Activated naive CD4-positive, alpha-beta T cell treated with Interleukin-2 at 50 U/mL for 16 hours (primary cell): Measurements from ENCODE around the gene KIAA0319L.

Experiments used
- DNase-seq: peaks from one replicate; pipeline ENCODE4 v3.0.0-alpha.2; 2020

Gene KIAA0319L

GRCh38 chr1:35535243-35535642 lies 22.0 kb downstream of the KIAA0319L start:
- no peak for DNase-seq

- DNase-seq, result no peak
These were observed 23.6 kb downstream of the KIAA0319L start for GRCh38 chr1:35533586-35533985.

GRCh38 chr1:35532497-35533223 lies 24.5 kb downstream of the KIAA0319L start:
- DNase-seq, result no peak

- DNase-seq, result no peak
These were observed 25.8 kb downstream of the KIAA0319L start for GRCh38 chr1:35531368-35531767.

GRCh38 chr1:35530946-35531345 lies 26.3 kb downstream of the KIAA0319L start:
- no peak for DNase-seq

- no peak for DNase-seq
These were observed 27.0 kb downstream of the KIAA0319L start for GRCh38 chr1:35530168-35530567.

GRCh38 chr1:35524106-35524505 lies 33.1 kb downstream of the KIAA0319L start:
- DNase-seq, result no peak

- DNase-seq, result no peak
These were observed 37.8 kb downstream of the KIAA0319L start for GRCh38 chr1:35519432-35519831.

- DNase-seq, result no peak
These were observed 39.0 kb downstream of the KIAA0319L start for GRCh38 chr1:35518183-35518582.

- no peak for DNase-seq
These were observed 45.9 kb downstream of the KIAA0319L start for GRCh38 chr1:35511305-35511704.

- DNase-seq, result no peak
These were observed 47.6 kb downstream of the KIAA0319L start for GRCh38 chr1:35509558-35509957.

GRCh38 chr1:35507947-35508346 lies 49.3 kb downstream of the KIAA0319L start:
- no peak for DNase-seq

GRCh38 chr1:35506960-35507912 lies 50.0 kb downstream of the KIAA0319L start:
- no peak for DNase-seq

- peak; percentile 48 for DNase-seq
These were observed 51.0 kb downstream of the KIAA0319L start for GRCh38 chr1:35505911-35506798.

- DNase-seq, result no peak
These were observed 55.0 kb downstream of the KIAA0319L start for GRCh38 chr1:35502242-35502641.

- DNase-seq, result no peak
These were observed 56.8 kb downstream of the KIAA0319L start for GRCh38 chr1:35500439-35500838.

- DNase-seq, result peak; percentile 35
These were observed 57.5 kb downstream of the KIAA0319L start for GRCh38 chr1:35499652-35500176.

- DNase-seq, result no peak
These were observed 58.0 kb downstream of the KIAA0319L start for GRCh38 chr1:35499231-35499630.

- DNase-seq, result no peak
These were observed 59.6 kb downstream of the KIAA0319L start for GRCh38 chr1:35497571-35497970.

GRCh38 chr1:35490250-35490649 lies 67.0 kb downstream of the KIAA0319L start:
- DNase-seq, result no peak

GRCh38 chr1:35488336-35488735 lies 68.9 kb downstream of the KIAA0319L start:
- DNase-seq, result no peak

GRCh38 chr1:35486858-35487408 lies 70.3 kb downstream of the KIAA0319L start:
- no peak for DNase-seq
